ENCODE results near the gene IGFBP5. TPM values are rescaled to one million over a fixed set of nuclear protein-coding genes. Genes with fewer than 3 reads are reported as not detected.
A peak's percentile ranks its signal among the peaks of the same experiment; 100 is the strongest.

Gene IGFBP5
- polyA plus RNA-seq, 1 of the 3 experiments (the other 2 are of a cell fraction), result 323 TPM

DNA sequence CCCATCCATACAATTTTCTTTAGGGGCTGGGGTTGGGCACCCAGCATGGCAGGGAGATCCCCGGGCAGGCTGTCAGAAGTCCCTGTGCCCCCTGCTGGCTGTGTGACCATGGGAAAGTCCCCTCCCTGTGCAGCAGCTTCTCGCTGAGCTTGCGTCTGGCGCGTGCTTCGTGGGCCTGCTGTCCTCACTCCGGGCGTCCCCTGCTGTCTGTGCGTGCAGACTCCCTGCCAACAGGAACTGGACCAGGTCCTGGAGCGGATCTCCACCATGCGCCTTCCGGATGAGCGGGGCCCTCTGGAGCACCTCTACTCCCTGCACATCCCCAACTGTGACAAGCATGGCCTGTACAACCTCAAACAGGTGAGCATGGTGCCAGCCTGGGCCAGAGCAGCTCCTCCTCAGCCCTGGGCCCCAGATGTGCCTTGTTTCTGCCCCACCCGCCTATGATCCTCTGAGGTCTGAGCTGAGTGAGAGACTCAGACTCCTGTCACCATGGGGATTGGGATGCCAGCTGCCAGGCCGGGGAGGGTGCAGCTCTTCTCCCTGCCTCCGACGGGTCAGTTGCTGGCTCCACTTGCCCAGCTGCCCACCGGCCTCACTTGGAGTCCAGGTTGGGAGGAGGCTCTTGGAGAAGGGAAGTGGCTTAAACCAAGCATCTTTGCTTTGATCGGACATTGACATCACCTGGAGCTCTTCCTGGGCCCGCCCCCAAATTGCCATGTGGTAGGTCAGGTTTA lies 33.5 kb downstream of the IGFBP5 start:
- H3F3A ChIP-seq (replicated peaks; ENCODE audit: insufficient read depth), result no peaks in the 10 kb centered on the region
- H3K27ac ChIP-seq (ENCODE audit: low read depth in 2 of 2, low read length in 1 of 2), result no peak overlapping the region
- H3K9me3 ChIP-seq, result no peaks in the 10 kb centered on the region
- H3K9ac ChIP-seq, result no peak overlapping the region
- H3K27me3 ChIP-seq (ENCODE audit: insufficient read depth), result no peaks in the 10 kb centered on the region
- peak; percentile 49 for DNase-seq
- CTCF ChIA-PET, result interaction anchor here (0.8 to 24.7 kb wide), 5 partner anchors 11 to 149 kb away, joined by 3 to 614 read pairs (median 5); partner anchors contain the start of gene IGFBP2
- H3K9me2 ChIP-seq, result no peaks in the 10 kb centered on the region
- H2AFZ ChIP-seq (ENCODE audit: low read depth), result no peak overlapping the region
- H3K36me3 ChIP-seq (replicated peaks in 1 of 2; ENCODE audit: control insufficient read depth in 1 of 2, insufficient read depth in 2 of 2, low read length in 1 of 2), result peaks cover 17 to 46% of the 10 kb centered on the region in 2 experiments
- no peak overlapping the region for H3K4me2 ChIP-seq
- WGBS (ENCODE audit: low lambda C conversion rate), result 94% methylated on average over 19 of the region's 20 CpGs
- H3K4me3 ChIP-seq (ENCODE audit: low read depth in 2 of 2, low read length in 1 of 2), result no peak overlapping the region
- peaks cover 15% of the 10 kb centered on the region; the same call in 1 of the 2 replicates for H3K79me2 ChIP-seq (ENCODE audit: insufficient read depth)
- 0 out of 2 replicates have a peak, but pooled peaks cover 7% of the 10 kb centered on the region for H4K20me1 ChIP-seq (ENCODE audit: insufficient read depth)
- H3K4me1 ChIP-seq (ENCODE audit: control insufficient read depth in 1 of 2, insufficient read depth in 2 of 2, low read depth in 1 of 2, low read length in 1 of 2), result peaks cover 14 to 37% of the 10 kb centered on the region in 2 experiments; a peak in 3 of 4 replicates
- POLR2A ChIA-PET, result interaction anchor here (0.8 kb wide), 1 partner anchor 156 kb away, joined by 4 read pairs; no protein-coding TSS in a partner anchor
- TF ChIP-seq NFIC (IDR thresholded peaks at IDR 0.05; ENCODE audit: borderline replicate concordance) (no peak), FOXM1 (IDR thresholded peaks at IDR 0.05; ENCODE audit: low read depth) (no peak), SMC3 (IDR thresholded peaks at IDR 0.05; ENCODE audit: low read depth, low read length) (peak; percentile 31; the same call in 1 of the 2 replicates), NRF1 (IDR thresholded peaks at IDR 0.05; ENCODE audit: low read depth, low read length) (no peak), POLR2AphosphoS5 (IDR thresholded peaks at IDR 0.05; ENCODE audit: low read depth, low read length) (no peak), TEAD4 (IDR thresholded peaks at IDR 0.05; ENCODE audit: borderline replicate concordance, insufficient read depth) (no peak), FOSL2 (IDR thresholded peaks at IDR 0.05; ENCODE audit: borderline replicate concordance, low read depth) (no peak), YY1 (IDR thresholded peaks at IDR 0.05; ENCODE audit: low read depth) (no peak), ELF1 (IDR thresholded peaks at IDR 0.05) (no peak), GATA2 (CRISPR knock-in tag; IDR thresholded peaks at IDR 0.05) (no peak), SIN3A (IDR thresholded peaks at IDR 0.05; ENCODE audit: borderline replicate concordance, low read depth, low read length) (no peak), EZH2phosphoT487 (IDR thresholded peaks at IDR 0.05; ENCODE audit: borderline replicate concordance, low read depth) (no peak), GABPA (IDR thresholded peaks at IDR 0.05; ENCODE audit: low read depth) (no peak), RAD21 (IDR thresholded peaks at IDR 0.05; ENCODE audit: low read length) (peak; percentile 49), JUND (IDR thresholded peaks at IDR 0.05) (no peak), TCF12 (IDR thresholded peaks at IDR 0.05) (no peak), MXI1 (IDR thresholded peaks at IDR 0.05; ENCODE audit: low read depth, low read length) (no peak)
- TF ChIP-seq, protein P1, sequence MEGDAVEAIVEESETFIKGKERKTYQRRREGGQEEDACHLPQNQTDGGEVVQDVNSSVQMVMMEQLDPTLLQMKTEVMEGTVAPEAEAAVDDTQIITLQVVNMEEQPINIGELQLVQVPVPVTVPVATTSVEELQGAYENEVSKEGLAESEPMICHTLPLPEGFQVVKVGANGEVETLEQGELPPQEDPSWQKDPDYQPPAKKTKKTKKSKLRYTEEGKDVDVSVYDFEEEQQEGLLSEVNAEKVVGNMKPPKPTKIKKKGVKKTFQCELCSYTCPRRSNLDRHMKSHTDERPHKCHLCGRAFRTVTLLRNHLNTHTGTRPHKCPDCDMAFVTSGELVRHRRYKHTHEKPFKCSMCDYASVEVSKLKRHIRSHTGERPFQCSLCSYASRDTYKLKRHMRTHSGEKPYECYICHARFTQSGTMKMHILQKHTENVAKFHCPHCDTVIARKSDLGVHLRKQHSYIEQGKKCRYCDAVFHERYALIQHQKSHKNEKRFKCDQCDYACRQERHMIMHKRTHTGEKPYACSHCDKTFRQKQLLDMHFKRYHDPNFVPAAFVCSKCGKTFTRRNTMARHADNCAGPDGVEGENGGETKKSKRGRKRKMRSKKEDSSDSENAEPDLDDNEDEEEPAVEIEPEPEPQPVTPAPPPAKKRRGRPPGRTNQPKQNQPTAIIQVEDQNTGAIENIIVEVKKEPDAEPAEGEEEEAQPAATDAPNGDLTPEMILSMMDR (IDR thresholded peaks at IDR 0.05), result peak; percentile 36
- TF ChIP-seq, protein P2, sequence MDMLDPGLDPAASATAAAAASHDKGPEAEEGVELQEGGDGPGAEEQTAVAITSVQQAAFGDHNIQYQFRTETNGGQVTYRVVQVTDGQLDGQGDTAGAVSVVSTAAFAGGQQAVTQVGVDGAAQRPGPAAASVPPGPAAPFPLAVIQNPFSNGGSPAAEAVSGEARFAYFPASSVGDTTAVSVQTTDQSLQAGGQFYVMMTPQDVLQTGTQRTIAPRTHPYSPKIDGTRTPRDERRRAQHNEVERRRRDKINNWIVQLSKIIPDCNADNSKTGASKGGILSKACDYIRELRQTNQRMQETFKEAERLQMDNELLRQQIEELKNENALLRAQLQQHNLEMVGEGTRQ (IDR thresholded peaks at IDR 0.05; ENCODE audit: borderline replicate concordance, low read depth, low read length), result no peak
- TF ChIP-seq, protein P3, sequence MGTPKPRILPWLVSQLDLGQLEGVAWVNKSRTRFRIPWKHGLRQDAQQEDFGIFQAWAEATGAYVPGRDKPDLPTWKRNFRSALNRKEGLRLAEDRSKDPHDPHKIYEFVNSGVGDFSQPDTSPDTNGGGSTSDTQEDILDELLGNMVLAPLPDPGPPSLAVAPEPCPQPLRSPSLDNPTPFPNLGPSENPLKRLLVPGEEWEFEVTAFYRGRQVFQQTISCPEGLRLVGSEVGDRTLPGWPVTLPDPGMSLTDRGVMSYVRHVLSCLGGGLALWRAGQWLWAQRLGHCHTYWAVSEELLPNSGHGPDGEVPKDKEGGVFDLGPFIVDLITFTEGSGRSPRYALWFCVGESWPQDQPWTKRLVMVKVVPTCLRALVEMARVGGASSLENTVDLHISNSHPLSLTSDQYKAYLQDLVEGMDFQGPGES (IDR thresholded peaks at IDR 0.05; ENCODE audit: low read depth, low read length), result no peak
- TF ChIP-seq, protein P4, sequence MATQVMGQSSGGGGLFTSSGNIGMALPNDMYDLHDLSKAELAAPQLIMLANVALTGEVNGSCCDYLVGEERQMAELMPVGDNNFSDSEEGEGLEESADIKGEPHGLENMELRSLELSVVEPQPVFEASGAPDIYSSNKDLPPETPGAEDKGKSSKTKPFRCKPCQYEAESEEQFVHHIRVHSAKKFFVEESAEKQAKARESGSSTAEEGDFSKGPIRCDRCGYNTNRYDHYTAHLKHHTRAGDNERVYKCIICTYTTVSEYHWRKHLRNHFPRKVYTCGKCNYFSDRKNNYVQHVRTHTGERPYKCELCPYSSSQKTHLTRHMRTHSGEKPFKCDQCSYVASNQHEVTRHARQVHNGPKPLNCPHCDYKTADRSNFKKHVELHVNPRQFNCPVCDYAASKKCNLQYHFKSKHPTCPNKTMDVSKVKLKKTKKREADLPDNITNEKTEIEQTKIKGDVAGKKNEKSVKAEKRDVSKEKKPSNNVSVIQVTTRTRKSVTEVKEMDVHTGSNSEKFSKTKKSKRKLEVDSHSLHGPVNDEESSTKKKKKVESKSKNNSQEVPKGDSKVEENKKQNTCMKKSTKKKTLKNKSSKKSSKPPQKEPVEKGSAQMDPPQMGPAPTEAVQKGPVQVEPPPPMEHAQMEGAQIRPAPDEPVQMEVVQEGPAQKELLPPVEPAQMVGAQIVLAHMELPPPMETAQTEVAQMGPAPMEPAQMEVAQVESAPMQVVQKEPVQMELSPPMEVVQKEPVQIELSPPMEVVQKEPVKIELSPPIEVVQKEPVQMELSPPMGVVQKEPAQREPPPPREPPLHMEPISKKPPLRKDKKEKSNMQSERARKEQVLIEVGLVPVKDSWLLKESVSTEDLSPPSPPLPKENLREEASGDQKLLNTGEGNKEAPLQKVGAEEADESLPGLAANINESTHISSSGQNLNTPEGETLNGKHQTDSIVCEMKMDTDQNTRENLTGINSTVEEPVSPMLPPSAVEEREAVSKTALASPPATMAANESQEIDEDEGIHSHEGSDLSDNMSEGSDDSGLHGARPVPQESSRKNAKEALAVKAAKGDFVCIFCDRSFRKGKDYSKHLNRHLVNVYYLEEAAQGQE (IDR thresholded peaks at IDR 0.05; ENCODE audit: low read depth, low read length), result no peak
- TF ChIP-seq, protein P5, sequence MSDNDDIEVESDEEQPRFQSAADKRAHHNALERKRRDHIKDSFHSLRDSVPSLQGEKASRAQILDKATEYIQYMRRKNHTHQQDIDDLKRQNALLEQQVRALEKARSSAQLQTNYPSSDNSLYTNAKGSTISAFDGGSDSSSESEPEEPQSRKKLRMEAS (IDR thresholded peaks at IDR 0.05; ENCODE audit: low read depth), result no peak
- TF ChIP-seq, protein P6, sequence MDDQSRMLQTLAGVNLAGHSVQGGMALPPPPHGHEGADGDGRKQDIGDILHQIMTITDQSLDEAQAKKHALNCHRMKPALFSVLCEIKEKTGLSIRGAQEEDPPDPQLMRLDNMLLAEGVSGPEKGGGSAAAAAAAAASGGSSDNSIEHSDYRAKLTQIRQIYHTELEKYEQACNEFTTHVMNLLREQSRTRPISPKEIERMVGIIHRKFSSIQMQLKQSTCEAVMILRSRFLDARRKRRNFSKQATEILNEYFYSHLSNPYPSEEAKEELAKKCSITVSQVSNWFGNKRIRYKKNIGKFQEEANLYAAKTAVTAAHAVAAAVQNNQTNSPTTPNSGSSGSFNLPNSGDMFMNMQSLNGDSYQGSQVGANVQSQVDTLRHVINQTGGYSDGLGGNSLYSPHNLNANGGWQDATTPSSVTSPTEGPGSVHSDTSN (IDR thresholded peaks at IDR 0.05), result no peak
